ENCODE data around the gene FRMD4A.

FRMD4A gene

GRCh38 chr10:14330388-14331061 is at the start of gene FRMD4A:
TSS of gene FRMD4A (minus strand) at chr10:14330924.
- DNase-seq, result no peak

DNA sequence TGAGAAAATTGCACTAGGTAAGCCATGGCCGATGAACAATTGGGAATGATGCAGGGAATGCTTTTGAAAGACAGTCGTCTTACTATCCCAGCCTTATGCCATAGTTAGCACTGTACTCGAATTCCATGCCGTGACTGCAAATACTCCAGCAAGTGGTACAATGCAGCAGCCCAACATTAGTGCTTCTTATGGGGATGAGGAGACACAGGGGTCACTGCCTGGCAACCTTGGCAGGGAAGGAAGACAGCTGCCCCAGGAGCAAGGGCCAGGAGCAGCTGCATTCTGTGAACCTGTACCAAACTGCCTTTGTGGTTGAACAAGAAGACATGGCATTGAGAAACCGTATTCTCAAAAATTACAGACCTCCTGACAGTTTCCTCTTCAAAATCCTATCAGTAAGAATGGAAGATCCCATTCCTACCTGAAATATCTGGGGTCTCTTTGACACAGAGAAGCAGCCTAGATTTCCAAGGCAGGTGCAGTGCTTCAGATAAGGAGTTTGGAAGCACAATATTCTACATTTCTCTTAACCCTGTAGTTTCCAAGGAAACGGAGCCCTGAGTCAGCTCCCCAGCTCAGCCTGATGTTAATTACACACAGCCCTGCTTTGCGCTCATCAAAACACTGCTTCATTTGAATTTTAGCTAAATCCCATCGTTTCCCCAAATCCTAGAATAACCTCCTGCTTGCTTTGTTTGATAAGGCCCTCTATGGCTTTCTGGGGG is 49.0 kb upstream of the FRMD4A start:
- no peak for DNase-seq

DNA sequence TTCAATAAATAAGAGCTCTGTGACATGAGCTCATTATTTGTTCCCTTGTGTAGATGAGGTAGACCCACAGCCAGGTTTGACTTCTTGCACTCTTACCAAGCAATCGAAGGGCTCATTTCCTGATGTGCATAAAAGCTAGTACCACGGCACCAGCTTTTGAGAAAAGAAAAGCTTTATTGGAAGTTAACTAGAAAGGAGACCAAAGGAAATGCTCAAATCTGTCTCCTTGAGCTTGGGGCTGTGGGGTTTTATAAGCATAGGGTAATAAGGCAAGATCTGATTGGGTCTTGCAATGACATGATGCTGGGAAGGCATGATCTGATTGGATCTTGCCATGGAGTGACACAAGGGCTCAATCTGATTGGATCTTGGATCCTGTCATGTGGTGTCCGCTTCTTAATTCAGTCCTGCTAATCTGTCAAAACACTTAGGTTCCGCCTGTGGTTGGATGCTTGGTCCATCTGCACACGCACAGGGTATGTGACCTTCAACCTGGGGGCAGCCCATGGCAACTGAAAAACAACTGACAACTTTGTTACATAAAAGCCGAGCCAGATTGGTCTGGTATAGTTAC is 47.8 kb upstream of the FRMD4A start:
- DNase-seq, result no peak

DNA sequence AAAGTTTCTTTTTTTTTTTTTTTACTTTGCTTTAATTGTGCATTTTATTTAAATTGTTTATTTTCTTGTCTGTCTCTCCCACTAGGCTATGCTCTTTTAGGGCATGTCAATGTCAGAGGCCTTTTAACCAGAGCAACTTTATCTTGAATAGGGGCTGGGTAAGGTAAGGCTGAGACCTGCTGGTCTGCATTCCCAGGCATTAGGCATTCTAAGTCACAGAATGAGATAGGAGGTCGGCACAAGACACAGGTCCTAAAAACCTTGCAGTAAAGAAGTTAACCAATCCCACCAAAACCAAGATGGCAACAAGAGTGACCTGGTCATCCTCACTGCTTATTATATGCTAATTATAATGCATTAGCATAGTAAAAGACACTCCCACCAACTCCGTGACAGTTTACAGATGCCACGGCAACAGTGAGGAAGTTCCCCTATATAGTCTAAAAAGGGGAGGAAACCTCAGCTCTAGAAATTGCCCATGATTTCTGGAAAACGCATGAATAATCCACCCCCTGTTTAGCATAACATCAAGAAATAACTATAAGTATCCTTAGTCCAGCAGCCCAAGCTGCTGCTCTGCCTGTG is 47.0 kb upstream of the FRMD4A start:
- no peak for DNase-seq

GRCh38 chr10:14374745-14375445 is 44.2 kb upstream of the FRMD4A start:
- DNase-seq, result no peak

GRCh38 chr10:14372606-14373005 is 41.9 kb upstream of the FRMD4A start:
- no peak for DNase-seq

- DNase-seq, result no peak
Observed at GRCh38 chr10:14371581-14371980, 40.9 kb upstream of the FRMD4A start.

- no peak for DNase-seq
Observed at GRCh38 chr10:14370894-14371293, 40.2 kb upstream of the FRMD4A start.

GRCh38 chr10:14369906-14370305 is 39.2 kb upstream of the FRMD4A start:
- no peak for DNase-seq

GRCh38 chr10:14366760-14367159 is 36.0 kb upstream of the FRMD4A start:
- no peak for DNase-seq

DNA sequence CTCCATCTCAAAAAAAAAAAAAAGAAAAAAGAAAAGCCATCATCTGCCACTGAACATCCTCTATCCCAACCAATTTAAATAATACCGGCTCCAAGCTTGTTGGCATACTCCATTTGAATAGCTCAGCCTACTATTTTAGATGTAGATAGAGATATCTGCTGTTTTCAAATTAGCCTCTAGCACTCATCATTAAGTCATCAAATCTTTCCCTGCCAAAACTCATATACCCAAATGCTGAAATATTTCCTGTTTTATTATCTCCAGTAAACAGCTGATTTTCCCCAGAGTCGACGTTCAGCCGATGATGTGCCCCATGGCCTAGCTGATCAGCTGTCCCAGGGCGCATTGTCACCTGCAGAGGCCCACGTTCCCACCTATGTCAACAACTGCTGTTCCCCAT is 34.5 kb upstream of the FRMD4A start:
- peak; percentile 63 to 80 for DNase-seq

GRCh38 chr10:14362104-14362503 is 31.4 kb upstream of the FRMD4A start:
- DNase-seq, result no peak

- DNase-seq, result no peak
Observed at GRCh38 chr10:14360961-14361360, 30.2 kb upstream of the FRMD4A start.

GRCh38 chr10:14360515-14360914 is 29.8 kb upstream of the FRMD4A start:
- no peak for DNase-seq

- peak; percentile 89 to 95 for DNase-seq
Observed at GRCh38 chr10:14358886-14359573, 28.3 kb upstream of the FRMD4A start.

DNA sequence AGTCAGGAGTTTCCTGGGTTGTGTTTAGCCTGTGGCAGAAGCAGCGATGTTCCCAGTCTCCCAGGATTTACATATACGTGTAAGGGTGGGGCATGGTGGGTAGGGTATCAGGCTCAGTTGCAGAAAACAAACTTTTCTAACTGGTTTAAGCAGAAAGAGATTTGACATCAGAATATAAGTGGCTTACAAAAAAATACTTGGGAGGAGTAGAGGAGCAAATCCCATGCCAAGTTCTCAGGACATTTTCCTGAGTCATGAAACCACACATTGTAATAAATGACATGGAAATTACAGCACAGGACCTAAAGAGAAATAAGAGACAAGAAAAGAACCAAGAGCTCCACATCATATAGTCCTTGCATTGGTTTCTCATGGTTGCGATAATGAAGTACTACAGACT is 26.2 kb upstream of the FRMD4A start:
- DNase-seq, result peak in 1 of 2 experiments; percentile 37

DNA sequence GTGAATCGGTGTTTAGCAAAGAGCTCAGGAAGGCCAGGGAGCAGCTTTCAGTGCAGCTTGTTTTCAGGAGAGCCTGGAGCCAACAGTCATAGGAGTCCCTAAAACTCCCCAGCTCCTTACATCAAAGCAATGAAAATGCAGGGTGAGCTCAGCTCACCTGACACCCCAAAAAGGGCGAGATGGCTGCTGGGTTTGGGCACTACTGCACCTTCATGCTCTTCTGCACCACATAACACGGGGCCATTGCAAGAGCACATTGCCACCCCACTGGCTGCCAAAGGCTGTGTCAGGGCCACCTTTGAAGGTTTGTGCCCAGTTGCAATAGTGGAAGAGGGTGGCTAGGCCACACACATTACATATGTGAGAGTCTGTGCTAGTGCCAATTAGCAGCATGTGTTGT is 25.0 kb upstream of the FRMD4A start:
- no peak for DNase-seq

DNA sequence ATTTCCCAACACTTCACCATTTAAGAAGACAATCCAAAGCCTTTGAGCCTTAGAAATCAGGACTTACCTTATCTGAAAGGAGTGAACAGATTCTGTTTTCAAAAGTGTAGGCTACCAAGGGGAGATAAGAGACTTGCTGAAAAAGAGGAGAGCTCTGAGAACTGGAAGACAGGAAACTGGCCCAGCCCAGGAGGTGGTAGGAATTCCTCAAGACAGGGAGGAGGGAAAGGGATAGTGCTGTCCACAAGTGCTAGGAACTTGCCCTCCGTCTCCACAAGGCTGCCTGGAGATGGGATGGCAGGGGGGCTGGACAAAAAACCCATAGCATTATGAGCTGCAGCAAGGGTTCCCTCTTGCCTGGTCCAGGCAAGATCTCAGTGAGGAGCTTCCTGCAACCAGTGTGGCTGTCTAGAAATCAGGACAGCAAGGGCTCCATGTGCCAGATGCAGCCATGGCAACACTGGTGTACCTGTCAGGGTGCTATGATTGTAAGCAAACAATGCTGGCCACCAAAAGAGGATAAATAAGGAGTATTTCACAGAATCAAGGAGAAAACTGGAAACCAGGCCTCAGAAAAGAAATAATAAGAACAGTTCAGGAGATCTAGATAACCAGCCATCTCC is 22.7 kb upstream of the FRMD4A start:
- DNase-seq, result no peak

DNA sequence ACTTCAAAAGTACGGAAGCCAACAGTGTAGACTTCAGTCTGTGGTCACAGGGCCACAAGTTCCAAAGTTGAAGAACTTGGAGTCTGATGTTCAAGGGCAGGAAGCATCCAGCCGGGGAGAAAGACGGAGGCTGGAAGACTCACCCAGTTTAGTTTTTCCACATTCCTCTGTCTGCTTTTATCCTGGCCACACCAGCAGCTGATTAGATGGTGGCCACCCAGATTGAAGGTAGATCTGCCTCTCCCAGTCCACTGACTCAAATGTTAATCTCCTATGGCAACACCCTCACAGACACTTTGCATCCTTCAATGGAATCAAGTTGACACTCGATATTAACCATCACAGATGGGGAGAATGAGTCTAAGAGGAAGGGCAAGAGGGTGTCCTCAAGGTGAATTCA is 19.3 kb upstream of the FRMD4A start:
- DNase-seq, result no peak

- DNase-seq, result no peak
Observed at GRCh38 chr10:14349081-14349480, 18.4 kb upstream of the FRMD4A start.

DNA sequence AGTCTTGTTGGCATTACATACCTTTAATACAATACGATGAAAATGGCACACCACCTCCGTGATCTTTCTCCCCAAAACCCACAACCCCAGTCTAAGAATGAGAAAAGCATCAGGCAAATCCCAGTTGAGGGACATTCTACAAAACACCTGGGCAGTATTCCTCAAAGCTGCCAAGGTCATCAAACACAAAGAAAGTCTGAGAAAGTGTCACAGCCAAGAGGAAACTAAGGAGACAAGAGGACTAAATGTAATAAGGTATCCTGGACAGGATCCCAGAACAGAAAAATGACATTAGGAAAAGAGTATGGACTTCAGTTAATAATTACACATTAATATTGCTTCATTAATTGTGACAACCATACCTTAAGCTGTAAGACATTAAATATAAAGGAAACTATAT is 14.5 kb upstream of the FRMD4A start:
- DNase-seq, result no peak

- DNase-seq, result no peak
Observed at GRCh38 chr10:14340051-14340744, 9.5 kb upstream of the FRMD4A start.

Data from NCI-H526 (cell line).